Measurements from ENCODE around the gene STAT5A. TPM values are rescaled to one million over a fixed set of nuclear protein-coding genes. Genes with fewer than 3 reads are reported as not detected.
"Not testable (repeated sequence)": the region's sequence is repeated elsewhere in the genome, so short reads cannot be mapped to it uniquely, and the experiment has no call there.

STAT5A gene
- total RNA-seq, 4 donors from 2014 or later = 151 to 200 (median 171) TPM

GRCh38 chr17:42255445-42255844, 32.9 kb upstream of the STAT5A start:
- TF ChIP-seq CTCF (IDR thresholded peaks at IDR 0.05) = no peak
- ATAC-seq (ENCODE audit: low FRiP score) (no peak), DNase-seq (ENCODE audit: low spot score) (no peak)

GRCh38 chr17:42260318-42260717, 28.0 kb upstream of the STAT5A start:
- no peak for TF ChIP-seq CTCF (IDR thresholded peaks at IDR 0.05)

GRCh38 chr17:42264366-42264765, 23.9 kb upstream of the STAT5A start:
- ATAC-seq (ENCODE audit: low FRiP score); DNase-seq (ENCODE audit: low spot score): not testable (repeated sequence)

More at GRCh38 chr17:42260318-42260717, 28.0 kb upstream of the STAT5A start:
- no peak for DNase-seq (ENCODE audit: low spot score)
- ATAC-seq (ENCODE audit: low FRiP score) = no peak

GRCh38 chr17:42266462-42266861, 21.8 kb upstream of the STAT5A start:
- TF ChIP-seq CTCF (IDR thresholded peaks at IDR 0.05) = no peak
- DNase-seq (ENCODE audit: low spot score) = no peak

GRCh38 chr17:42266918-42267766, 21.2 kb upstream of the STAT5A start:
- TF ChIP-seq CTCF (IDR thresholded peaks at IDR 0.05) = no peak
- DNase-seq (ENCODE audit: low spot score) (no peak), ATAC-seq (ENCODE audit: low FRiP score) (peak; percentile 59)

More at GRCh38 chr17:42266462-42266861, 21.8 kb upstream of the STAT5A start:
- ATAC-seq (ENCODE audit: low FRiP score) = no peak

- DNase-seq (ENCODE audit: low spot score) (no peak), ATAC-seq (ENCODE audit: low FRiP score) (no peak)
- TF ChIP-seq CTCF (IDR thresholded peaks at IDR 0.05) = no peak
Observed at GRCh38 chr17:42268236-42268635, 20.1 kb upstream of the STAT5A start.

GRCh38 chr17:42270170-42270535, 18.1 kb upstream of the STAT5A start:
- DNase-seq (ENCODE audit: low spot score) = no peak
- TF ChIP-seq CTCF (IDR thresholded peaks at IDR 0.05) = no peak
- ATAC-seq (ENCODE audit: low FRiP score) = no peak
